ENCODE measurements around the gene NOTCH1.

- TF ChIP-seq CTCF (IDR thresholded peaks at IDR 0.05) = no peak
- TF ChIP-seq POLR2A (IDR thresholded peaks at IDR 0.05) = no peak
Measured at GRCh38 chr9:136511670-136512592, 33.9 kb downstream of the NOTCH1 start.

Data from thyroid gland (tissue), 4 donors.